ENCODE results near the gene ELMO1. TPM values are rescaled to one million over a fixed set of nuclear protein-coding genes. Genes with fewer than 3 reads are reported as not detected.

Gene ELMO1
- total RNA-seq, 4 donors from 2014 or later = 31.1 to 42.9 (median 38.7) TPM

DNA sequence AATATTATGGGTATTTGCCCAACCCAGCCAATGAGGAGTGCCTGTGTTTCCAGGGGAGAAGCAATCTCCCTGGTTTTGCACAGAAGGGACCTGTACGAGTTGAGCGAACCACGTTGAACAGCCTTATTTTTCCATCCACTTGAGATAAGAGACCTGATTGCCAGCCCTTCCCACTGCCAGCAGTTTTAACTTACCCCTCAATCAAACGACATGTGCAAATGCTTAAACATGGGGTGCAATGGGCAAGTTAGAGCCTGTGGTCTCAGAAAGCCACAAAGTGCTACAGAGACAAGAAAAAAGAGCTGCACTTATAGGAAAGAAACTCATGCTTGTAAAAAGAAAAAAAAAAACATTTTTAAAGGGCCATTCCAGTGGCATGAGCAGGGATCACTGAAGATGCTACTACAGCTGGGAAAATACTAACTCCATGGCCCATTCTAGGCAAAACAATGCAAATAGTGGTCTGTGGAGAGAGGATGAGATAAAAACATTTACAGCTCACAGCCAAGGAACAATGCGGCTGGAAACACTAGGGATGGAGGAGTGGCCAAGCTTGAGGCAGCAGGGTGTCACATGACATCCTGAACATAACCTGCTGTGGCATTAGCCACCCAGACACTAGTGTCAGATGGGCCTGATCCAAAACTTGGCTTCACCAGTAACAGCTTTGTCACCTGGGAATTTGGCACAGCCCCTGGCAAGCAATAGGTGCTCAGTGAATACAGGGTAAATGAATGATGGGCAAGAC is 162.8 kb downstream of the ELMO1 start:
- H3K4me1 ChIP-seq = peaks cover 31 to 59% (median 45%) of the 10 kb centered on the region in 4 donors
- peak overlapping the region in 2 of 4 donors; percentile 20 to 28 for H3K27ac ChIP-seq (replicated peaks in 1 of 4)
- no peak overlapping the region for H3K4me3 ChIP-seq
- TF ChIP-seq POLR2AphosphoS5 (IDR thresholded peaks at IDR 0.05) (no peak), EP300 (IDR thresholded peaks at IDR 0.05) (no peak), POLR2A (IDR thresholded peaks at IDR 0.05; ENCODE audit: low read depth) (no peak)
- TF ChIP-seq, protein P1, sequence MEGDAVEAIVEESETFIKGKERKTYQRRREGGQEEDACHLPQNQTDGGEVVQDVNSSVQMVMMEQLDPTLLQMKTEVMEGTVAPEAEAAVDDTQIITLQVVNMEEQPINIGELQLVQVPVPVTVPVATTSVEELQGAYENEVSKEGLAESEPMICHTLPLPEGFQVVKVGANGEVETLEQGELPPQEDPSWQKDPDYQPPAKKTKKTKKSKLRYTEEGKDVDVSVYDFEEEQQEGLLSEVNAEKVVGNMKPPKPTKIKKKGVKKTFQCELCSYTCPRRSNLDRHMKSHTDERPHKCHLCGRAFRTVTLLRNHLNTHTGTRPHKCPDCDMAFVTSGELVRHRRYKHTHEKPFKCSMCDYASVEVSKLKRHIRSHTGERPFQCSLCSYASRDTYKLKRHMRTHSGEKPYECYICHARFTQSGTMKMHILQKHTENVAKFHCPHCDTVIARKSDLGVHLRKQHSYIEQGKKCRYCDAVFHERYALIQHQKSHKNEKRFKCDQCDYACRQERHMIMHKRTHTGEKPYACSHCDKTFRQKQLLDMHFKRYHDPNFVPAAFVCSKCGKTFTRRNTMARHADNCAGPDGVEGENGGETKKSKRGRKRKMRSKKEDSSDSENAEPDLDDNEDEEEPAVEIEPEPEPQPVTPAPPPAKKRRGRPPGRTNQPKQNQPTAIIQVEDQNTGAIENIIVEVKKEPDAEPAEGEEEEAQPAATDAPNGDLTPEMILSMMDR (IDR thresholded peaks at IDR 0.05) = no peak
- no peaks in the 10 kb centered on the region for H3K36me3 ChIP-seq
- H3K27me3 ChIP-seq = no peaks in the 10 kb centered on the region
- H3K9me3 ChIP-seq = no peaks in the 10 kb centered on the region
- no peak for DNase-seq (ENCODE audit: extremely low spot score)
- intact Hi-C loops (cut with DNase I) = no loop called here
- 82% methylated on average over 5 of the region's 5 CpGs for WGBS

DNA sequence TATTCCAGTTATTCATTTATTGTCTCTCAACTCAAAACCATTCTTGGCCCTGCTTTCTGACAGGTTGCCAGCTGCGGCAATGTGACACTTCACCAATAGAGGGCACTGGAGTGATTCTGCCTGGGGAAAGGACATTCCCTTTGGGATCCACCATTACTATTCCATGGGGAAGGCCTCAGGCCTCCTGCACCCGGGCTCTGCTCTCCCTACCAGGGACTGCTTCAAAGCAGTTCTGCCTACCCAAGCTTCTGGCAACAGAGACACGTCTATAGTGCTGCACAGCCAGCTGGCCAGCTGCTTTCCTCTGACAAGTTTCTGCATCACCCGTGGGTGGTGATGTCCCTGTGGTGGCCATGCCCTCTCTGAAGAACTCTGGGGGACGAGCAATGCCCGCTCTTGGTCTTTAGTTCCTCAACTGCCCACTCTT is 163.8 kb downstream of the ELMO1 start:
- intact Hi-C loops (cut with DNase I) = no loop called here
- peak; percentile 92 for DNase-seq (ENCODE audit: extremely low spot score)

DNA sequence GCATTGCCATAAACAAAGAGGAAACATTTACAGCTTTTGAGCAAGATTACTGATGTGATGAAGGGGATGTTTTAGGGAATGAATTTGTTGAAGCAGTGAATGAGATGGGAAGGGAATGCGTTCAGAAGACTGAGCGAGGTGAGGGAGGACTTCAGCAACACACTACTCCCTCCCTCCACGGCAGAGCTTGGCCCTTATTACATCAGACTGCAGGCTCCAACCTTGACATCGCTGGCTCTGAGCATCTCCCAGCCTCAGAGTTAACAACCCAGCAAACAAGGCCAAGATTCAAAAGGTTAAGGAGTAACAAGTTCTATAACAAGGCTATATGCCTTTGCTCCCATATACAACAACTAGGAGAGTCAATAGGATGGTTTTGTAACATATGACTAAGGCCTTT is 164.4 kb downstream of the ELMO1 start:
- Histone ChIP-seq H3K4me1 (peaks cover 29 to 59% (median 39%) of the 10 kb centered on the region in 4 donors), H3K9me3 (no peaks in the 10 kb centered on the region), H3K27ac (replicated peaks in 1 of 4) (peak overlapping the region in 3 of 4 donors; percentile 2 to 40 (median 3)), H3K27me3 (no peaks in the 10 kb centered on the region), H3K4me3 (no peak overlapping the region), H3K36me3 (no peaks in the 10 kb centered on the region)
- WGBS = 80% methylated on average over 4 of the region's 4 CpGs
- intact Hi-C loops (cut with DNase I) = no loop called here
- TF ChIP-seq, protein P1 (IDR thresholded peaks at IDR 0.05) = no peak
- TF ChIP-seq POLR2A (IDR thresholded peaks at IDR 0.05; ENCODE audit: low read depth) (no peak), POLR2AphosphoS5 (IDR thresholded peaks at IDR 0.05) (no peak), EP300 (IDR thresholded peaks at IDR 0.05) (no peak)
- no peak for DNase-seq (ENCODE audit: extremely low spot score)

More for the DNA sequence above, 163.8 kb downstream of the ELMO1 start:
- H3K27me3 ChIP-seq = no peaks in the 10 kb centered on the region
- TF ChIP-seq, protein P1 (IDR thresholded peaks at IDR 0.05) = peak; percentile 36 to 64 (median 44)
- TF ChIP-seq POLR2AphosphoS5 (IDR thresholded peaks at IDR 0.05) = peak in 1 of 2 donors; percentile 21
- no peak for TF ChIP-seq EP300 (IDR thresholded peaks at IDR 0.05)
- TF ChIP-seq POLR2A (IDR thresholded peaks at IDR 0.05; ENCODE audit: low read depth) = no peak
- H3K4me1 ChIP-seq = peaks cover 31 to 59% (median 44%) of the 10 kb centered on the region in 4 donors
- peak overlapping the region in 2 of 4 donors; percentile 0 to 40 for H3K27ac ChIP-seq (replicated peaks in 1 of 4)
- no peaks in the 10 kb centered on the region for H3K9me3 ChIP-seq
- no peaks in the 10 kb centered on the region for H3K36me3 ChIP-seq
- 74% methylated on average over 6 of the region's 6 CpGs for WGBS
- no peak overlapping the region for H3K4me3 ChIP-seq

DNA sequence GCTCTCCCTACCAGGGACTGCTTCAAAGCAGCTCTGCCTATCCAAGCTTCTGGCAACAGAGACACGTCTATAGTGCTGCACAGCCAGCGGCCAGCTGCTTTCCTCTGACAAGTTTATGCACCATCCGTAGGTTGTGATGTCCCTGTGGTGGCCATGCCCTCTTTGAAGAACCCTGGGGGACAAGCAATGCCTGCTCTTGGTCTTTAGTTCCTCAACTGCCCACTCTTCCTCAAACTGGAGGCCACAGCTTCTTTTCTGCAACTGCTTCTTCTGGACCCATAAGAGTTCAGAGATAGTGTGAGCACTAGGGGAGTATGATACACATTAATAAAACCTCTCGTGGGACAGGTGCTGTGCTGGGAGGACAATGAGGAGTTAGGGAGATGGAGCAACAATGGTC is 164.9 kb downstream of the ELMO1 start:
- 70% methylated on average over 2 of the region's 4 CpGs for WGBS
- Histone ChIP-seq H3K27ac (replicated peaks in 1 of 4) (peak overlapping the region in 3 of 4 donors; percentile 2 to 40 (median 3)), H3K9me3 (no peaks in the 10 kb centered on the region), H3K4me3 (no peak overlapping the region), H3K36me3 (no peaks in the 10 kb centered on the region), H3K4me1 (peaks cover 26 to 59% (median 38%) of the 10 kb centered on the region in 4 donors), H3K27me3 (no peaks in the 10 kb centered on the region)
- DNase-seq (ENCODE audit: extremely low spot score) = no peak
- intact Hi-C loops (cut with DNase I) = no loop called here
- TF ChIP-seq, protein P1 (IDR thresholded peaks at IDR 0.05) = no peak
- TF ChIP-seq EP300 (IDR thresholded peaks at IDR 0.05) (no peak), POLR2A (IDR thresholded peaks at IDR 0.05; ENCODE audit: low read depth) (no peak), POLR2AphosphoS5 (IDR thresholded peaks at IDR 0.05) (no peak)
